D721Med (cell line): Measurements from ENCODE around the gene DNAJC7.
"Not testable (repeated sequence)": the region's sequence is repeated elsewhere in the genome, so short reads cannot be mapped to it uniquely, and the experiment has no call there.

Source experiments
- DNase-seq: peaks from one replicate; pipeline ENCODE4 v3.0.0; 2011; ENCODE audit warnings: low spot score; ENCODE audit not compliant: insufficient read length
- FAIRE-seq: peaks from 2 replicates; lab custom pipeline; 2011; peaks lifted over from hg19 to GRCh38; lab: Jason Lieb, UNC
- CTCF ChIP-seq: IDR thresholded peaks from 2 replicates; pipeline ENCODE4 v1.5.1; 2012; ENCODE audit warnings: mild to moderate bottlenecking, control low read depth; ENCODE audit not compliant: insufficient read depth; ENCODE audit errors: missing control alignments

The DNAJC7 gene

GRCh38 chr17:41937970-41938954 is 79.0 kb downstream of the DNAJC7 start:
- DNase-seq = peak; percentile 13
- FAIRE-seq = no peak
- TF ChIP-seq CTCF = no peak

- no peak for TF ChIP-seq CTCF
- FAIRE-seq (no peak), DNase-seq (peak; percentile 4)
Measured at GRCh38 chr17:41935641-41936040, 81.6 kb downstream of the DNAJC7 start.

GRCh38 chr17:41932816-41933389 is 84.3 kb downstream of the DNAJC7 start:
- no peak for TF ChIP-seq CTCF
- no peak for DNase-seq
- no peak for FAIRE-seq

- DNase-seq, FAIRE-seq: not testable (repeated sequence)
Measured at GRCh38 chr17:41931715-41932114, 85.5 kb downstream of the DNAJC7 start.

- not testable (repeated sequence) for DNase-seq, FAIRE-seq
Measured at GRCh38 chr17:41930833-41931156, 86.4 kb downstream of the DNAJC7 start.

GRCh38 chr17:41930009-41930832 is 87.0 kb downstream of the DNAJC7 start, which contains the start of gene ODAD4:
TSS of gene ODAD4 (plus strand) at chr17:41930617. CDS start at chr17:41930724, 107 bp downstream.
- peak; percentile 94 for DNase-seq
- no peak for FAIRE-seq

GRCh38 chr17:41928693-41929251 is 88.5 kb downstream of the DNAJC7 start:
- TF ChIP-seq CTCF = no peak
- DNase-seq (no peak), FAIRE-seq (no peak)

More at GRCh38 chr17:41930009-41930832, 87.0 kb downstream of the DNAJC7 start, which contains the start of gene ODAD4:
- peak; percentile 35 for TF ChIP-seq CTCF
